HepG2 (cell line): ENCODE data around the gene THADA. TPM values are rescaled to one million over a fixed set of nuclear protein-coding genes. Genes with fewer than 3 reads are reported as not detected.

ENCODE experiments used
- ATF1 ChIP-seq: IDR thresholded peaks from 2 replicates; pipeline ENCODE4 v1.6.1; 2016; ENCODE audit warnings: mild to moderate bottlenecking, control low read depth
- GATAD2A ChIP-seq: IDR thresholded peaks from 2 replicates; pipeline ENCODE4 v1.6.1; 2016
- GLI4 ChIP-seq: sonication (generic); formaldehyde crosslinking; IDR thresholded peaks from 2 replicates; pipeline ENCODE4 v1.5.1; 2020; ENCODE audit warnings: missing genetic modification reagents, mild to moderate bottlenecking, moderate library complexity, borderline replicate concordance
- KAT7 ChIP-seq: IDR thresholded peaks from 2 replicates; pipeline ENCODE4 v1.6.1; 2018; ENCODE audit warnings: borderline replicate concordance, missing compliant biosample characterization
- MYC ChIP-seq: sonication (generic); formaldehyde crosslinking; IDR thresholded peaks from 2 replicates; pipeline ENCODE4 v1.9.0; 2021; ENCODE audit warnings: missing genetic modification reagents, borderline replicate concordance
- NPAS2 ChIP-seq: sonication (generic); formaldehyde crosslinking; IDR thresholded peaks from 2 replicates; pipeline ENCODE4 v1.8.0; 2022; ENCODE audit warnings: mild to moderate bottlenecking, missing genetic modification reagents, borderline replicate concordance
- PITX1 ChIP-seq: sonication (generic); formaldehyde crosslinking; IDR thresholded peaks from 2 replicates; pipeline ENCODE4 v1.5.1; 2020; ENCODE audit warnings: mild to moderate bottlenecking, missing genetic modification reagents
- RXRB ChIP-seq: IDR thresholded peaks from 2 replicates; pipeline ENCODE4 v1.6.1; 2016; ENCODE audit warnings: borderline replicate concordance, missing genetic modification reagents, missing compliant biosample characterization
- SP5 ChIP-seq: IDR thresholded peaks from 2 replicates; pipeline ENCODE4 v1.6.1; 2016; ENCODE audit warnings: low read depth, borderline replicate concordance
- TEAD3 ChIP-seq: optimal IDR thresholded peaks from 2 replicates; pipeline ENCODE3; 2016; ENCODE audit warnings: borderline replicate concordance
- TFE3 ChIP-seq: IDR thresholded peaks from 2 replicates; pipeline ENCODE4 v1.6.1; 2016
- TSC22D2 ChIP-seq: sonication (generic); formaldehyde crosslinking; IDR thresholded peaks from 2 replicates; pipeline ENCODE4 v1.5.1; 2020; ENCODE audit warnings: missing genetic modification reagents, mild to moderate bottlenecking, borderline replicate concordance
- ZKSCAN5 ChIP-seq: sonication (generic); formaldehyde crosslinking; IDR thresholded peaks from 2 replicates; pipeline ENCODE4 v1.5.1; 2020; ENCODE audit warnings: mild to moderate bottlenecking, missing genetic modification reagents
- ZMYM2 ChIP-seq: sonication (generic); formaldehyde crosslinking; IDR thresholded peaks from 2 replicates; pipeline ENCODE4 v1.8.0; 2022; ENCODE audit warnings: mild to moderate bottlenecking, missing genetic modification reagents
- ZMYM4 ChIP-seq: sonication (generic); formaldehyde crosslinking; IDR thresholded peaks from 2 replicates; pipeline ENCODE4 v1.8.1; 2023; ENCODE audit warnings: mild to moderate bottlenecking, missing genetic modification reagents
- ZNF775 ChIP-seq: sonication (generic); formaldehyde crosslinking; IDR thresholded peaks from 2 replicates; pipeline ENCODE4 v1.4.0; 2020; ENCODE audit warnings: missing genetic modification reagents, mild to moderate bottlenecking, moderate library complexity, borderline replicate concordance
- ZNF784 ChIP-seq: sonication (generic); formaldehyde crosslinking; IDR thresholded peaks from 2 replicates; pipeline ENCODE4 v1.5.1; 2020; ENCODE audit warnings: missing genetic modification reagents, mild to moderate bottlenecking, borderline replicate concordance
- ZSCAN21 ChIP-seq: sonication (generic); formaldehyde crosslinking; IDR thresholded peaks from 2 replicates; pipeline ENCODE4 v1.8.0; 2022; ENCODE audit warnings: mild to moderate bottlenecking, missing genetic modification reagents, moderate library complexity, borderline replicate concordance
- polyA plus RNA-seq, 8 experiments: library from polyadenylated mRNA; depleted of rRNA in 3 of 8; stranded (reverse) in 7 of 8; unstranded in 1 of 8; fragments of >200 nt; fragmentation: Illumina TruSeq in 4 of 8; extraction: Trizol in 4 of 8; gene quantifications; 2 replicates each; pipeline versions ENCODE4 v1.2.1 to v1.2.3, GENCODE V29; 2011 to 2016; ENCODE audit warnings: low read depth in 4 of 8, missing spikeins in 1 of 8, mixed read lengths in 1 of 8; ENCODE audit not compliant: insufficient read depth in 1 of 8
- total RNA-seq, 5 experiments: library from RNA; depleted of rRNA; stranded (reverse); fragments of >200 nt; fragmentation: Illumina TruSeq; extraction: Trizol; gene quantifications; 2 replicates each; pipeline ENCODE4 v1.2.3, GENCODE V29; 2016; ENCODE audit warnings: low read depth in 1 of 5
- TF ChIP-seq, protein P1 (sequence below): IDR thresholded peaks from 2 replicates; pipeline ENCODE4 v1.6.1; 2016; ENCODE audit warnings: missing compliant biosample characterization, missing genetic modification reagents, borderline replicate concordance
- TF ChIP-seq, protein P2 (sequence below): sonication (generic); formaldehyde crosslinking; IDR thresholded peaks from 2 replicates; pipeline ENCODE4 v1.4.0; 2020; ENCODE audit warnings: missing genetic modification reagents, low read depth, mild to moderate bottlenecking, borderline replicate concordance
- TF ChIP-seq, protein P3 (sequence below): sonication (generic); IDR thresholded peaks from 2 replicates; pipeline ENCODE4 v1.6.1; 2016; ENCODE audit warnings: low read depth, borderline replicate concordance
- TF ChIP-seq, protein P4 (sequence below): sonication (generic); formaldehyde crosslinking; IDR thresholded peaks from 2 replicates; pipeline ENCODE4 v1.4.0; 2020; ENCODE audit warnings: missing genetic modification reagents

THADA gene
- total and polyA plus RNA-seq, 2 of the 13 experiments (the other 11 are each of a cell fraction or from before 2014, with no cell fraction given): 12.7 to 21.7 TPM

DNA sequence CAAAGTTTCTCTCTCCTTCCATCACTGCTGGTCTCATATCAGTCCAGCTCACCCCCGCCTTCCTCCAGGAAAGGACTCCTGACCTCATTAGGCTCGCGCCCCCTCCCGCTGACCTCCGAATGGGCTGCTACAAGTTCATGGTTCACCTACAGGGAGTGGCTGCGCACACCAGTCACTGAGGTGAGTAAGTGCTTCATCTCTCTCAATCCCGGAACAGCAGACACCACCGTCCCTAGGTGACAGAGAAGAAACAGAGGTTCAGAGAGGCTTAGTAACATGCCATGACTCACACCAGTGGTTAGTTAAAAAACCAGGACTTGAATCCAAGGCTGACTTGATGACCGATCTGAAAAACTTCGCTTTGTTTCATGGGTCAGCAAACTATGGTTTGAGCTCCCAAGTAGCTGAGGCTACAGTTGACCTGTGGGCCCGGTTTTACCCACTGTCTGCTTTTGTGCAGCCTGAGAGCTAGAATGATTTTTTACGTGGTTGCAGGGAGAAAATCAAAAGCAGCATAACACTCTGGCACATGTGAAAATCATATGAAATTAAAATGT lies 411.4 kb downstream of the THADA start (continued):
- TF ChIP-seq, protein P1, sequence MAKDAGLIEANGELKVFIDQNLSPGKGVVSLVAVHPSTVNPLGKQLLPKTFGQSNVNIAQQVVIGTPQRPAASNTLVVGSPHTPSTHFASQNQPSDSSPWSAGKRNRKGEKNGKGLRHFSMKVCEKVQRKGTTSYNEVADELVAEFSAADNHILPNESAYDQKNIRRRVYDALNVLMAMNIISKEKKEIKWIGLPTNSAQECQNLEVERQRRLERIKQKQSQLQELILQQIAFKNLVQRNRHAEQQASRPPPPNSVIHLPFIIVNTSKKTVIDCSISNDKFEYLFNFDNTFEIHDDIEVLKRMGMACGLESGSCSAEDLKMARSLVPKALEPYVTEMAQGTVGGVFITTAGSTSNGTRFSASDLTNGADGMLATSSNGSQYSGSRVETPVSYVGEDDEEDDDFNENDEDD (CRISPR knock-in tag): peak; percentile 46; the same call in 1 of the 2 replicates
- TF ChIP-seq MYC (CRISPR knock-in tag): peak; percentile 75; the same call in 1 of the 2 replicates
- peak; percentile 93 for TF ChIP-seq SP5 (CRISPR knock-in tag)
- TF ChIP-seq TSC22D2 (CRISPR knock-in tag): 0 out of 2 replicates have a peak, but pooled peaks have one; percentile 70
- peak; percentile 83; the same call in 1 of the 2 replicates for TF ChIP-seq ZMYM2 (CRISPR knock-in tag)
- no peak for TF ChIP-seq NPAS2 (CRISPR knock-in tag)
- peak; percentile 57; the same call in 1 of the 2 replicates for TF ChIP-seq TFE3
- TF ChIP-seq, protein P2, sequence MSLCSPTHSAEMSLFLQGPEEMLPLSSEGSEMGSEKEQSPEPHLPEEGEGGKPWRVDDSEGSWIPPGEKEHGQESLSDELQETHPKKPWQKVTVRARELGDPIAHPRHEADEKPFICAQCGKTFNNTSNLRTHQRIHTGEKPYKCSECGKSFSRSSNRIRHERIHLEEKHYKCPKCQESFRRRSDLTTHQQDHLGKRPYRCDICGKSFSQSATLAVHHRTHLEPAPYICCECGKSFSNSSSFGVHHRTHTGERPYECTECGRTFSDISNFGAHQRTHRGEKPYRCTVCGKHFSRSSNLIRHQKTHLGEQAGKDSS (CRISPR knock-in tag): peak; percentile 43; the same call in 1 of the 2 replicates
- TF ChIP-seq ZKSCAN5 (CRISPR knock-in tag): peak; percentile 46; the same call in 1 of the 2 replicates
- TF ChIP-seq ZNF775: no peak
- TF ChIP-seq, protein P3, sequence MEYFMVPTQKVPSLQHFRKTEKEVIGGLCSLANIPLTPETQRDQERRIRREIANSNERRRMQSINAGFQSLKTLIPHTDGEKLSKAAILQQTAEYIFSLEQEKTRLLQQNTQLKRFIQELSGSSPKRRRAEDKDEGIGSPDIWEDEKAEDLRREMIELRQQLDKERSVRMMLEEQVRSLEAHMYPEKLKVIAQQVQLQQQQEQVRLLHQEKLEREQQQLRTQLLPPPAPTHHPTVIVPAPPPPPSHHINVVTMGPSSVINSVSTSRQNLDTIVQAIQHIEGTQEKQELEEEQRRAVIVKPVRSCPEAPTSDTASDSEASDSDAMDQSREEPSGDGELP: peak; percentile 10; the same call in 1 of the 2 replicates
- peak; percentile 57; the same call in 1 of the 2 replicates for TF ChIP-seq ZNF784 (CRISPR knock-in tag)
- TF ChIP-seq ZMYM4 (CRISPR knock-in tag): peak; percentile 78
- peak; percentile 70; the same call in 1 of the 2 replicates for TF ChIP-seq KAT7 (CRISPR knock-in tag)
- TF ChIP-seq PITX1: peak; percentile 65
- peak; percentile 88 for TF ChIP-seq GATAD2A
- peak; percentile 77 for TF ChIP-seq TEAD3
- 0 out of 2 replicates have a peak, but pooled peaks have one; percentile 31 for TF ChIP-seq ATF1 (CRISPR knock-in tag)
- TF ChIP-seq RXRB: peak; percentile 98
- TF ChIP-seq ZSCAN21 (CRISPR knock-in tag): no peak; the same call in 1 of the 2 replicates
- no peak; the same call in 1 of the 2 replicates for TF ChIP-seq GLI4 (CRISPR knock-in tag)
- TF ChIP-seq, protein P4, sequence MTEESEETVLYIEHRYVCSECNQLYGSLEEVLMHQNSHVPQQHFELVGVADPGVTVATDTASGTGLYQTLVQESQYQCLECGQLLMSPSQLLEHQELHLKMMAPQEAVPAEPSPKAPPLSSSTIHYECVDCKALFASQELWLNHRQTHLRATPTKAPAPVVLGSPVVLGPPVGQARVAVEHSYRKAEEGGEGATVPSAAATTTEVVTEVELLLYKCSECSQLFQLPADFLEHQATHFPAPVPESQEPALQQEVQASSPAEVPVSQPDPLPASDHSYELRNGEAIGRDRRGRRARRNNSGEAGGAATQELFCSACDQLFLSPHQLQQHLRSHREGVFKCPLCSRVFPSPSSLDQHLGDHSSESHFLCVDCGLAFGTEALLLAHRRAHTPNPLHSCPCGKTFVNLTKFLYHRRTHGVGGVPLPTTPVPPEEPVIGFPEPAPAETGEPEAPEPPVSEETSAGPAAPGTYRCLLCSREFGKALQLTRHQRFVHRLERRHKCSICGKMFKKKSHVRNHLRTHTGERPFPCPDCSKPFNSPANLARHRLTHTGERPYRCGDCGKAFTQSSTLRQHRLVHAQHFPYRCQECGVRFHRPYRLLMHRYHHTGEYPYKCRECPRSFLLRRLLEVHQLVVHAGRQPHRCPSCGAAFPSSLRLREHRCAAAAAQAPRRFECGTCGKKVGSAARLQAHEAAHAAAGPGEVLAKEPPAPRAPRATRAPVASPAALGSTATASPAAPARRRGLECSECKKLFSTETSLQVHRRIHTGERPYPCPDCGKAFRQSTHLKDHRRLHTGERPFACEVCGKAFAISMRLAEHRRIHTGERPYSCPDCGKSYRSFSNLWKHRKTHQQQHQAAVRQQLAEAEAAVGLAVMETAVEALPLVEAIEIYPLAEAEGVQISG (CRISPR knock-in tag): peak; percentile 79
